Stomach (tissue), 9 donors: ENCODE data around the gene RARG. TPM values are rescaled to one million over a fixed set of nuclear protein-coding genes. Genes with fewer than 3 reads are reported as not detected.

Source experiments
- DNase-seq, 2 donors: peaks; one replicate each; pipeline versions ENCODE4 v3.0.0 to v3.0.0-alpha.2; 2013 to 2019
- H3K27ac ChIP-seq, 5 donors: fragments of 200-600 bp in 4 of 5; sonication (generic) in 4 of 5; one replicate each; pipeline ENCODE4 v1.5.1; 2013 to 2019; ENCODE audit warnings: mild to moderate bottlenecking in 1 of 5, moderate library complexity in 1 of 5
- H3K27me3 ChIP-seq, 3 donors: fragments of 200-600 bp; sonication (generic); one replicate each; pipeline ENCODE4 v1.5.1; 2017 to 2019; ENCODE audit warnings: mixed run types in 1 of 3
- H3K36me3 ChIP-seq, 4 donors: fragments of 200-600 bp; sonication (generic); 1 replicate in 3 of 4; 2 replicates in 1 of 4; pipeline ENCODE4 v1.5.1; 2016 to 2019
- H3K4me1 ChIP-seq, 4 donors: fragments of 200-600 bp; sonication (generic); one replicate each; pipeline ENCODE4 v1.5.1; 2016 to 2019
- H3K4me3 ChIP-seq, 4 donors: fragments of 200-600 bp; sonication (generic) in 3 of 4; one replicate each; pipeline ENCODE4 v1.5.1; 2016 to 2019; ENCODE audit warnings: mild to moderate bottlenecking in 1 of 4
- H3K9me3 ChIP-seq, 4 donors: fragments of 200-600 bp; sonication (generic); one replicate each; pipeline ENCODE4 v1.5.1; 2016 to 2019
- EP300 ChIP-seq: sonication (generic); formaldehyde crosslinking; IDR thresholded peaks from one replicate; pipeline ENCODE4 v1.6.1; 2017; ENCODE audit warnings: antibody characterized with exemption
- POLR2A ChIP-seq, 4 donors: fragments of 450-650 bp; IDR thresholded peaks; one replicate each; pipeline ENCODE4 v1.6.1; 2016; ENCODE audit warnings: antibody characterized with exemption in 4 of 4, control low read depth in 2 of 4, mild to moderate bottlenecking in 1 of 4, moderate library complexity in 1 of 4
- POLR2AphosphoS5 ChIP-seq, 3 donors: sonication (generic); formaldehyde crosslinking; IDR thresholded peaks; one replicate each; pipeline ENCODE4 v1.6.1; 2016; ENCODE audit warnings: antibody characterized with exemption in 3 of 3
- WGBS, 5 donors: extraction: QIAGEN DNeasy Blood & Tissue Kit in 3 of 5; methylation state at CpG; one replicate each; pipeline versions ENCODE4 v1.1.5 to v1.1.7; 2013 to 2018; 5-methylcytosine and 5-hydroxymethylcytosine counted together
- intact Hi-C: fragments of 100-400 bp; cut with DNase I; formaldehyde crosslinking; loops from one replicate; pipeline ENCODE4 v1.15.1; 2023; ENCODE audit warnings: low total_unique reads
- polyA plus RNA-seq, 3 donors: library from polyadenylated mRNA; stranded (reverse); fragments of 200-250 nt; gene quantifications; one replicate each; pipeline ENCODE4 v1.2.3, GENCODE V29; 2013
- total RNA-seq, 5 donors: library from RNA; depleted of rRNA; stranded (reverse); fragments of >200 nt; gene quantifications; one replicate each; pipeline versions ENCODE4 v1.1.0 to v1.2.3, GENCODE V29; 2014 to 2016
- TF ChIP-seq, protein P1 (sequence below), 7 experiments: fragments of 450-650 bp in 4 of 7; fragments of 200-600 bp in 3 of 7; sonication (generic) in 3 of 7; IDR thresholded peaks; one replicate each; pipeline ENCODE4 v1.5.1; 2016 to 2019; ENCODE audit warnings: antibody characterized with exemption in 7 of 7, control low read depth in 2 of 7, mild to moderate bottlenecking in 1 of 7
- donor health status: healthy with polysubstance abuse.
- donor health status: Bipolar disorder and iron deficiency.
- donor health status: healthy.

RARG gene
- total and polyA plus RNA-seq, 8 donors: 2.0 to 37.7 (median 9.6) TPM

DNA sequence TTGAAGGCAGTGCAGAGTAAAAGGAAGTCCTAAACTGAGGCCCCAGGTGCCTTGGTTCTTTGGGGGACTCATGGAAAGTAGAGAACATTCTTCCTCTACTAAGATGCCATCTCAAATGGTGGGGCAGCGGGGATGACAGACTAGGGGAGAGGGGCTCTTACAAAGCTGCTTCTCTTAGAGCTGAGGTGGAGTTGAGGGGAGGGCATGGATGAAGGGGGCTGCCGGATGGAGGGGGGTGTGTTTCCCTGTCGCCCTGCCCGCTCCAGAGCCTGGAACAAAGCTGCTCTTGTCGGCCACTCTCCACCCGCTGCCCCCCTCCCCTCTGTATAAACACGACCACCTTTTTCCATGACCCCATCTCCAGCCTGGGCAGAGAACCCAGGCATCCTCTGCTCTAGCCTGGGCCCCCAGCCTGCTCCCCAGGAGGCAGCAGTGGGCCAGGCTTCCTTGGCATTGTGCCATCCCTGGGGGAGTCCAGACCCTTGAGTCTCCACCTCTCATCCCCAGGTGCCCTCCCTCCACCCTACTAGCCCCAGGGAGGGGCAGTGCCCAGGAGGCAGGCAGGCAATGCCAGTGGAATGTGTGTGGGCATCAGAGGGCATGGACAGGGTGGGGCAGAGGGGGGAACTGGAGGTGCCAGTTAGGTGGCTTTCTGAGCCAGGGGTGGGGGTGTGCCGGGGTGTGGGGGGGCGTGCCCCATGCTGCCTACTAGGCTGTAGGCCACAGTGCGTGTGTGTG lies 1.7 kb downstream of the RARG start:
- intact Hi-C loops: no loop called here
- Histone ChIP-seq H3K4me3 (peak overlapping the region in 3 of 4 donors; percentile 9 to 68 (median 57)), H3K27ac (peak overlapping the region; percentile 67 to 90 (median 89)), H3K4me1 (peaks cover 28 to 77% (median 57%) of the 10 kb centered on the region in 4 donors), H3K36me3 (peaks cover 6 to 26% (median 16%) of the 10 kb centered on the region in 4 donors), H3K27me3 (peaks cover 0 to 12% (median 0%) of the 10 kb centered on the region in 3 donors), H3K9me3 (no peaks in the 10 kb centered on the region)
- TF ChIP-seq EP300: no peak
- TF ChIP-seq POLR2A (IDR thresholded peaks at IDR 0.05): no peak
- TF ChIP-seq POLR2AphosphoS5 (IDR thresholded peaks at IDR 0.05): peak in 2 of 3 donors; percentile 17 to 56
- TF ChIP-seq, protein P1, sequence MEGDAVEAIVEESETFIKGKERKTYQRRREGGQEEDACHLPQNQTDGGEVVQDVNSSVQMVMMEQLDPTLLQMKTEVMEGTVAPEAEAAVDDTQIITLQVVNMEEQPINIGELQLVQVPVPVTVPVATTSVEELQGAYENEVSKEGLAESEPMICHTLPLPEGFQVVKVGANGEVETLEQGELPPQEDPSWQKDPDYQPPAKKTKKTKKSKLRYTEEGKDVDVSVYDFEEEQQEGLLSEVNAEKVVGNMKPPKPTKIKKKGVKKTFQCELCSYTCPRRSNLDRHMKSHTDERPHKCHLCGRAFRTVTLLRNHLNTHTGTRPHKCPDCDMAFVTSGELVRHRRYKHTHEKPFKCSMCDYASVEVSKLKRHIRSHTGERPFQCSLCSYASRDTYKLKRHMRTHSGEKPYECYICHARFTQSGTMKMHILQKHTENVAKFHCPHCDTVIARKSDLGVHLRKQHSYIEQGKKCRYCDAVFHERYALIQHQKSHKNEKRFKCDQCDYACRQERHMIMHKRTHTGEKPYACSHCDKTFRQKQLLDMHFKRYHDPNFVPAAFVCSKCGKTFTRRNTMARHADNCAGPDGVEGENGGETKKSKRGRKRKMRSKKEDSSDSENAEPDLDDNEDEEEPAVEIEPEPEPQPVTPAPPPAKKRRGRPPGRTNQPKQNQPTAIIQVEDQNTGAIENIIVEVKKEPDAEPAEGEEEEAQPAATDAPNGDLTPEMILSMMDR (IDR thresholded peaks at IDR 0.05): no peak
- WGBS, 5 donors: 36 to 74% (median 47%) methylated on average over 5 to 10 of the region's 10 CpGs
- DNase-seq: peak; percentile 77 to 78

DNA sequence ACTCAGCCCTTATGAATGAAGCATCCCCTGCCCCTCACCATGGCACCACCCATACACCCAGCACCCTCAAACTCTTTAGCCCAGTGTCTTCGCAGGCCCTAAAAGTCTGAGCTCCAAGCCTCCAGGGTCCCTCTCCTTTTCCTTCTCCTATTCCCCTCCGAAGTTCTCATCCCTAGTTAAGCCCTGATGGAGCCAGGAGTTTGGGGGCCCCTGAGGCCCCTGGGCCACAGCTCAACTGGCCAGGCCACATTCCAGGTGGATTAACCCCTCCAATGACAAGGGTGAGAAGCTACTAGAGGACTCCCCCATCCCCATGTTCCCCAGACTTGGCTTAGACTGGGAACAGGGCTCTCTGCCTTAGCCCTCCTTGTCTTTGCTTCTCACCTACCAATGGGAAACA lies 2.6 kb downstream of the RARG start:
- H3K4me3 ChIP-seq: no peak overlapping the region
- H3K27ac ChIP-seq: peak overlapping the region in 3 of 5 donors; percentile 19 to 90 (median 89)
- intact Hi-C loops: no loop called here
- H3K36me3 ChIP-seq: peaks cover 6 to 26% (median 16%) of the 10 kb centered on the region in 4 donors
- peaks cover 0 to 12% (median 0%) of the 10 kb centered on the region in 3 donors for H3K27me3 ChIP-seq
- TF ChIP-seq POLR2A (IDR thresholded peaks at IDR 0.05) (no peak), EP300 (no peak), POLR2AphosphoS5 (IDR thresholded peaks at IDR 0.05) (no peak)
- TF ChIP-seq, protein P1 (IDR thresholded peaks at IDR 0.05): no peak
- H3K4me1 ChIP-seq: peaks cover 35 to 84% (median 64%) of the 10 kb centered on the region in 4 donors
- WGBS, 5 donors: 85 to 93% (median 87%) methylated on average over 2 of the region's 2 CpGs
- no peaks in the 10 kb centered on the region for H3K9me3 ChIP-seq
- no peak for DNase-seq

DNA sequence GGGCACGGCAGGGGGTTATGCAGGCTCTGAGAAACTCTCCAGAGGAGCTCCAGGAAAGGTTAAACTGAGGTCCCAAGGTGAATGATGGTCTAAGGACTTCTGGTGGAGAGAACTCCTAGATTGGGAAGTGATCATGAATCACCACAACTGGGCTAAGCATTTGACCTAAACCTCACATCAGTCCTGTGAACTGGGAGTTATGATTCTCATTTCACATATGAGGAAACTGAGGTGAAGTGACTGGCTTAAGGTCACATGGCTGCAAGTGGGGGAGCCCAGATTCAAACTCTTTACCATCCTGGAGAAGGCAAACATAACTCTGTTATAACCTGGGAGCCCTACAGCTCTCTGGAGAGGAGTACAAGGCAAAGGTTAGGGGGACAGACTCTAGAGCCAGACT lies 4.2 kb downstream of the RARG start:
- WGBS, 5 donors: 80 to 89% (median 83%) methylated on average over 1 of the region's 1 CpG
- no peaks in the 10 kb centered on the region for H3K9me3 ChIP-seq
- H3K36me3 ChIP-seq: peaks cover 6 to 26% (median 16%) of the 10 kb centered on the region in 4 donors
- peaks cover 36 to 84% (median 64%) of the 10 kb centered on the region in 4 donors for H3K4me1 ChIP-seq
- TF ChIP-seq POLR2AphosphoS5 (IDR thresholded peaks at IDR 0.05) (no peak), POLR2A (IDR thresholded peaks at IDR 0.05) (no peak), EP300 (no peak)
- peaks cover 0 to 6% (median 0%) of the 10 kb centered on the region in 3 donors for H3K27me3 ChIP-seq
- no peak overlapping the region for H3K4me3 ChIP-seq
- H3K27ac ChIP-seq: no peak overlapping the region
- no peak for DNase-seq
- intact Hi-C loops: no loop called here

DNA sequence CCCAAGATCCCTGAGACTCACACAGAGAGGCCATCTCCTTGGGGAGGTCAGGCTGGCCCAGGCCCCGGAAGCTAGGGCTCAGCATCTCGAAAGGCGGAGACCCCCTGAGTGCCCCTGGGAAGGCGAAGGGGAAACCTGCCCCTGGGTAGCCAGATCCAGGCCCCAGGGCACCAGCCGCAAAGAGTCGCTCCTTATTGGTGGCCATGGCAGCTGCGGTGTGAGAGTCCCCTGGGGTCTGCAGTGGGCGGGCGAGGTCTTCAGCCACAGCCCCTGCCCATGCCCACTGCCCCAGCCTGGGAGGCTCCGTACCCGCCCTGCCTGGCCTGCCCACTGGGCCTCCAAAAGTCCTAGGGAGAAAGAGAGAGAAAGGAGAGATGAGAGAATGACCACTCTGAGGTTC lies 4.7 kb downstream of the RARG start:
- Histone ChIP-seq H3K9me3 (no peaks in the 10 kb centered on the region), H3K27me3 (peaks cover 0 to 6% (median 0%) of the 10 kb centered on the region in 3 donors), H3K4me3 (no peak overlapping the region), H3K27ac (no peak overlapping the region), H3K36me3 (peaks cover 6 to 26% (median 16%) of the 10 kb centered on the region in 4 donors), H3K4me1 (peaks cover 37 to 84% (median 64%) of the 10 kb centered on the region in 4 donors)
- 88 to 98% (median 97%) methylated on average over 11 of the region's 11 CpGs for WGBS, 5 donors
- intact Hi-C loops: no loop called here
- no peak for TF ChIP-seq EP300
- TF ChIP-seq POLR2A (IDR thresholded peaks at IDR 0.05): no peak
- TF ChIP-seq POLR2AphosphoS5 (IDR thresholded peaks at IDR 0.05): no peak
- TF ChIP-seq, protein P1 (IDR thresholded peaks at IDR 0.05): no peak
- DNase-seq: no peak
